Measurements from ENCODE around the gene OSBPL2. TPM values are rescaled to one million over a fixed set of nuclear protein-coding genes. Genes with fewer than 3 reads are reported as not detected.

Gene OSBPL2
- total and polyA plus RNA-seq, 9 of the 15 experiments (the other 6 are each of a cell fraction or from before 2014, with no cell fraction given) = 2.5 to 25.6 (median 14.1) TPM

DNA sequence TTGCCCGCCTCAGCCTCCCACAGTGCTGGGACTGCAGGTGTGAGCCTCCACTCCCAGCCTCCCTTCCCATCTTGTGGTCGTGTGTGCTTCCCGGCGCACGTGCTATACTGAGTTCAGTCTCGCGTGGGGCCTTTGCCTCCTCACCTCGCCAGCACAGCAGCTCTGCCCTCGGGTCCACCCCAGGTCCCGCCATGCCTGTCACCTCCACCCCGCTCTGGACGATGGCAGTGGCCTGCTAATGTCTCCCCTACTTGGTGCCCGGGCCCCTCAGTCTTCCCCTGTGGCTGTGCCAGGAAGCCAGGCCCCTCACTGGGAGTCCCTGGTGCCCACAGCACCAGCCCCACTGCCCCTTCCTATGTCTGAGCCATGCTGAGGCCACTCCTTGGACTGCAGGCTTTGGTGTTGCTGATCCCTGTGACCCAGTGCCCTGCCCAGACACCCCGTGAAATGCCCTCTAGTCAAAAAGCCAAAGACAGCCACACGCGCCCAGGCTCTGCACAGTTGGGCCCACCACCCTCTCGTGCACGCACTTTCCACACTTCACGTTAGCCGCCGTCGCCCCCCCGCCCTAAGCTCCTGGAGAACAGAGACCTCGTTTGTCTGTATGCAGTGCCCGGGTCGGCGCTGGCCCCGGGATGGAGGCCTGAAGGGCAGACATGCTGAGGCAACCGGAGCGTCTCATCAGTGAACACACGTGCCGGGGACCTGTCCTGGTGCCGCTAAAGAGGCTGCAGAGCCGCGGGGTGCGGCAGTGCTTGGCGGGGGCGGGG lies 32.5 kb upstream of the OSBPL2 start:
- Histone ChIP-seq H3K79me2 (ENCODE audit: control insufficient read depth, insufficient read depth, low read length) (no peaks in the 10 kb centered on the region), H3K9me1 (ENCODE audit: control insufficient read depth, insufficient read depth, low read length) (peaks cover 3% of the 10 kb centered on the region), H2AFZ (ENCODE audit: low read depth, low read length) (no peak overlapping the region), H3K27me3 (ENCODE audit: control insufficient read depth in 2 of 2, insufficient read depth in 2 of 2, low read length in 2 of 2) (peaks cover 0 to 15% of the 10 kb centered on the region in 2 experiments; a peak in 2 of 5 replicates), H3K9me3 (replicated peaks; ENCODE audit: control insufficient read depth, insufficient read depth, low read depth, low read length) (no peaks in the 10 kb centered on the region), H4K20me1 (replicated peaks; ENCODE audit: control insufficient read depth, insufficient read depth, low read length) (peaks cover 18% of the 10 kb centered on the region), H3K9ac (ENCODE audit: insufficient read depth in 1 of 2, low read depth in 2 of 2, low read length in 2 of 2) (peak overlapping the region in 1 of 2 experiments; percentile 17; a peak in 1 of 4 replicates), H3K4me2 (ENCODE audit: insufficient read depth, low read length) (no peak overlapping the region), H3K27ac (ENCODE audit: extremely low read depth, low read depth, low read length) (no peak overlapping the region), H3K36me3 (ENCODE audit: control insufficient read depth, insufficient read depth, low read length) (peaks cover 25% of the 10 kb centered on the region; the same call in 2 of the 3 replicates), H3K4me1 (replicated peaks in 1 of 2; ENCODE audit: control insufficient read depth in 2 of 2, insufficient read depth in 2 of 2, low read length in 2 of 2) (peaks cover 4 to 39% of the 10 kb centered on the region in 2 experiments; a peak in 3 of 5 replicates), H3K4me3 (no peak overlapping the region)
- in situ Hi-C loops (cut with MboI) = no loop called here
- TF ChIP-seq, protein P1, sequence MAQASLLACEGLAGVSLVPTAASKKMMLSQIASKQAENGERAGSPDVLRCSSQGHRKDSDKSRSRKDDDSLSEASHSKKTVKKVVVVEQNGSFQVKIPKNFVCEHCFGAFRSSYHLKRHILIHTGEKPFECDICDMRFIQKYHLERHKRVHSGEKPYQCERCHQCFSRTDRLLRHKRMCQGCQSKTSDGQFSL (CRISPR knock-in tag; IDR thresholded peaks at IDR 0.05) = 0 out of 2 replicates have a peak, but pooled peaks have one; percentile 39
- TF ChIP-seq, protein P1 (tag; IDR thresholded peaks at IDR 0.05) = no peak
- TF ChIP-seq TAF7 (tag; IDR thresholded peaks at IDR 0.05) (no peak), POLR2G (IDR thresholded peaks at IDR 0.05; ENCODE audit: low read depth, low read length) (peak; percentile 67), KDM2B (CRISPR knock-in tag; IDR thresholded peaks at IDR 0.05) (no peak)
- WGBS (ENCODE audit: insufficient coverage, low coverage, missing lambda C conversion rate) = 92% methylated on average over 33 of the region's 38 CpGs
- no TSS peak for BruUV-seq (replicated peaks)
- ChIA-PET POLR2A (interaction anchor here (0.6 to 1.4 kb wide), 3 partner anchors 8 to 776 kb away, joined by 3 to 4 read pairs (median 3); no protein-coding TSS in a partner anchor), CTCF (ENCODE audit: low intra/inter-chr PET ratio) (no interaction called here)
- DNase-seq (ENCODE audit: extremely low read depth in 1 of 4, low spot score in 3 of 4) (no peak), FAIRE-seq (no peak), ATAC-seq (no peak)
- intact Hi-C loops (cut with micrococcal nuclease) = no loop called here

All from K562 (cell line).